GM12878 (cell line): Measurements from ENCODE around the gene SBF2. TPM values are rescaled to one million over a fixed set of nuclear protein-coding genes. Genes with fewer than 3 reads are reported as not detected.

Experiments
- ATAC-seq: fragments of 200-7000 bp; cut with Tn5 transposase; 3 replicates; pipeline ENCODE4 v1.9.1; 2020; ENCODE audit warnings: mild to moderate bottlenecking, moderate library complexity
- BruUV-seq: library from RNA; stranded (reverse); fragments of 400-500 nt; replicated peaks from 2 replicates; lab custom pipeline; 2021; lab: Mats Ljungman, UMichigan
- CTCF ChIA-PET: fragments of 300-600 bp; sonication (Branson Sonifier 250); formaldehyde crosslinking; extraction: SDS; loops from one replicate; lab custom pipeline; 2021; ENCODE audit warnings: inconsistent platforms; lab: Yijun Ruan, JAX
- POLR2A ChIA-PET: fragments of 350-600 bp; formaldehyde crosslinking; extraction: SDS; loops from one replicate; lab custom pipeline; 2021; ENCODE audit warnings: inconsistent platforms; lab: Charles Lee
- RAD21 ChIA-PET: fragments of 300-600 bp; sonication (Branson Sonifier 250); formaldehyde crosslinking; loops from one replicate; lab custom pipeline; 2023; ENCODE audit warnings: antibody characterized with exemption; ENCODE audit not compliant: unreplicated experiment; lab: Charles Lee
- SMC1A ChIA-PET: fragments of 300-600 bp; sonication (Branson Sonifier 250); formaldehyde crosslinking; loops from one replicate; lab custom pipeline; 2023; ENCODE audit not compliant: unreplicated experiment, uncharacterized antibody; lab: Charles Lee
- DNase-seq: peaks from one replicate; pipeline ENCODE4 v3.0.0-alpha.2; 2011; ENCODE audit warnings: low read depth, low spot score
- FAIRE-seq: peaks from 3 replicates; lab custom pipeline; 2011; peaks lifted over from hg19 to GRCh38; lab: Jason Lieb, UNC
- H2AFZ ChIP-seq: 2 replicates; pipeline ENCODE4 v1.6.0; 2011; ENCODE audit warnings: low read depth, low read length, control low read depth; ENCODE audit not compliant: control insufficient read depth
- H3K27ac ChIP-seq: 2 replicates; pipeline ENCODE4 v1.5.1; 2011; ENCODE audit warnings: control low read depth; ENCODE audit not compliant: control insufficient read depth, insufficient read depth
- H3K27me3 ChIP-seq, 2 experiments: replicated peaks in 1 of 2; 2 replicates each; pipeline versions ENCODE4 v1.6.0 to v1.6.1; 2011; ENCODE audit warnings: low read length in 1 of 2; ENCODE audit not compliant: control insufficient read depth in 2 of 2, insufficient read depth in 2 of 2
- H3K36me3 ChIP-seq, 2 experiments: 2 replicates each; pipeline ENCODE4 v1.5.1; 2011; ENCODE audit warnings: low read length in 1 of 2; ENCODE audit not compliant: control insufficient read depth in 2 of 2, insufficient read depth in 2 of 2
- H3K4me1 ChIP-seq: 2 replicates; pipeline ENCODE4 v1.6.1; 2011; ENCODE audit warnings: mild to moderate bottlenecking, low read length, moderate library complexity, mixed read lengths; ENCODE audit not compliant: control insufficient read depth, insufficient read depth
- H3K4me2 ChIP-seq: 2 replicates; pipeline ENCODE4 v1.6.0; 2011; ENCODE audit warnings: control low read depth; ENCODE audit not compliant: control insufficient read depth, insufficient read depth
- H3K4me3 ChIP-seq: fragments of 200-600 bp; sonication (generic); 2 replicates; pipeline ENCODE4 v1.5.1; 2016
- H3K79me2 ChIP-seq: 2 replicates; pipeline ENCODE4 v1.6.0; 2011; ENCODE audit warnings: low read length; ENCODE audit not compliant: control insufficient read depth, insufficient read depth
- H3K9ac ChIP-seq: 2 replicates; pipeline ENCODE4 v1.8.0; 2011; ENCODE audit warnings: low read length, control low read depth, mixed read lengths; ENCODE audit not compliant: control insufficient read depth, insufficient read depth
- H3K9me3 ChIP-seq: replicated peaks from 3 replicates; pipeline ENCODE4 v1.5.1; 2011; ENCODE audit warnings: mild to moderate bottlenecking, low read length; ENCODE audit not compliant: control insufficient read depth, insufficient read depth
- H4K20me1 ChIP-seq: 2 replicates; pipeline ENCODE4 v1.6.0; 2011; ENCODE audit not compliant: control insufficient read depth, insufficient read depth
- CBFB ChIP-seq: IDR thresholded peaks from 2 replicates; pipeline ENCODE4 v1.6.1; 2016; ENCODE audit warnings: antibody characterized with exemption, low read depth
- EP300 ChIP-seq, 2 experiments: fragments of 150-350 bp in 1 of 2; IDR thresholded peaks; 2 replicates each; pipeline ENCODE4 v1.6.1; 2011 to 2012; ENCODE audit warnings: low read depth in 2 of 2, low read length in 2 of 2, borderline replicate concordance in 1 of 2, improper control_type of control experiment in 1 of 2, inconsistent platforms in 1 of 2; ENCODE audit not compliant: control insufficient read depth in 1 of 2
- RCOR1 ChIP-seq: conservative IDR thresholded peaks from 2 replicates; pipeline ENCODE4 v1.6.1; 2012; ENCODE audit warnings: low read depth, low read length, improper control_type of control experiment
- WGBS: methylation state at CpG from one replicate; pipeline ENCODE4 v1.1.6; 2016; ENCODE audit warnings: low lambda C conversion rate; ENCODE audit not compliant: insufficient replicate concordance, insufficient coverage; ENCODE audit errors: missing lambda C conversion rate; 5-methylcytosine and 5-hydroxymethylcytosine counted together
- in situ Hi-C: fragments of 300-500 bp; cut with MboI; formaldehyde crosslinking; loops from 9 replicates; pipeline ENCODE4 v1.14.3; 2018; ENCODE audit warnings: mixed read lengths
- intact Hi-C: fragments of 100-400 bp; cut with micrococcal nuclease; formaldehyde crosslinking; loops from one replicate; pipeline ENCODE4 v1.14.2; 2022; ENCODE audit not compliant: unreplicated experiment
- polyA plus RNA-seq, 11 experiments: library from polyadenylated mRNA; depleted of rRNA in 4 of 11; unstranded in 6 of 11; stranded (reverse) in 5 of 11; fragments of >200 nt; fragmentation: Nextera tagmentation in 4 of 11; fragmentation: Illumina TruSeq in 1 of 11; extraction: Ambion mirVana in 4 of 11; extraction: Trizol in 1 of 11; gene quantifications; 1 replicate in 1 of 11; 2 replicates in 10 of 11; pipeline versions ENCODE4 v1.2.1 to v1.2.3, GENCODE V29; 2011 to 2016; ENCODE audit warnings: inconsistent platforms in 2 of 11, missing spikeins in 2 of 11, low read depth in 1 of 11
- total RNA-seq, 4 experiments: library from RNA; depleted of rRNA in 3 of 4; stranded (reverse); fragments of >200 nt in 3 of 4; fragmentation: Illumina TruSeq in 1 of 4; extraction: Trizol in 1 of 4; gene quantifications; 2 replicates each; pipeline versions ENCODE4 v1.2.1 to v1.2.3, GENCODE V29; 2013 to 2021
- TF ChIP-seq, protein P1 (sequence below): fragments of 450-650 bp; IDR thresholded peaks from 2 replicates; pipeline ENCODE4 v1.6.1; 2017; ENCODE audit warnings: mild to moderate bottlenecking, moderate library complexity

SBF2 gene
- total and polyA plus RNA-seq, 10 of the 15 experiments (the other 5 are each of a cell fraction or from before 2014, with no cell fraction given): 0.24 to 2.3 (median 1.1) TPM

DNA sequence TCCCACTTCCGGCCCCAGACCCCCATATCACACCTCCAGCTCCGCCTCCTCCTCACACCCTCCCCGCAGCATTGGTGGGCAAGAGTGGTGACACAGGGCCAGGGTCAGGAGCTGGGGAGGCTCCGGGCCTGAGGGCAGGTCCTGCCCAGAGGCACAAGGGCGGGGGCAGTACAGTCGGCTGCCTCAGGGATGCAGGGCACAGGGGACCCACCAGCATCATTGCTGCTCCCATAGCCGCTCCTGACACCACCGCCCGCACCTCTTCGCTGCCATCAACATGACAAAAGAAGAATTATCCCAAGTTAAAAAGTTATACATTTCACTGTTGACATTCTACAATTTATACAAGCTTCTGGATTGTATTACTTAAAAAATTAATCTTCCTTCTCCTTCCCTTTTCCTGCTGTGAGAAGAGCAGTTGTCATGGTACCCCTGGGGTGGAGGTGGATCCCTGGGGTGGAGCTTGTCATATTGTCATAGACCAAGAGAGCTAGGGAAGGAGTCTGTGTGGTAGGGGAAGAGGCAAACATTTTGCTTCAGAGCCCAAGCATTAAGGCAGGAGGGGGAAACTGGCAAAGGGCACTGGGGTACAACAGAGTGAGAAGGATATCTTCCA is 4.1 kb downstream of the SBF2 start:
- H4K20me1 ChIP-seq: no peaks in the 10 kb centered on the region
- ChIA-PET CTCF (interaction anchor here (1.5 kb wide), 1 partner anchor 14 kb away, joined by 4 read pairs; no protein-coding TSS in a partner anchor), SMC1A (no interaction called here), POLR2A (no interaction called here), RAD21 (no interaction called here)
- no peak overlapping the region for H3K4me3 ChIP-seq
- WGBS: 47% methylated on average over 10 of the region's 10 CpGs
- BruUV-seq: no TSS peak
- in situ Hi-C loops: loop anchor here (10.0 kb wide), 1 partner anchor 525 kb away; no protein-coding TSS in a partner anchor
- no peak for DNase-seq
- intact Hi-C loops: no loop called here
- H3K36me3 ChIP-seq: no peaks in the 10 kb centered on the region
- H3K27ac ChIP-seq: no peak overlapping the region
- no peak overlapping the region for H3K4me2 ChIP-seq
- H3K9me3 ChIP-seq: no peaks in the 10 kb centered on the region
- no peaks in the 10 kb centered on the region for H3K79me2 ChIP-seq
- H3K9ac ChIP-seq: no peak overlapping the region
- ATAC-seq: no peak
- TF ChIP-seq, protein P1, sequence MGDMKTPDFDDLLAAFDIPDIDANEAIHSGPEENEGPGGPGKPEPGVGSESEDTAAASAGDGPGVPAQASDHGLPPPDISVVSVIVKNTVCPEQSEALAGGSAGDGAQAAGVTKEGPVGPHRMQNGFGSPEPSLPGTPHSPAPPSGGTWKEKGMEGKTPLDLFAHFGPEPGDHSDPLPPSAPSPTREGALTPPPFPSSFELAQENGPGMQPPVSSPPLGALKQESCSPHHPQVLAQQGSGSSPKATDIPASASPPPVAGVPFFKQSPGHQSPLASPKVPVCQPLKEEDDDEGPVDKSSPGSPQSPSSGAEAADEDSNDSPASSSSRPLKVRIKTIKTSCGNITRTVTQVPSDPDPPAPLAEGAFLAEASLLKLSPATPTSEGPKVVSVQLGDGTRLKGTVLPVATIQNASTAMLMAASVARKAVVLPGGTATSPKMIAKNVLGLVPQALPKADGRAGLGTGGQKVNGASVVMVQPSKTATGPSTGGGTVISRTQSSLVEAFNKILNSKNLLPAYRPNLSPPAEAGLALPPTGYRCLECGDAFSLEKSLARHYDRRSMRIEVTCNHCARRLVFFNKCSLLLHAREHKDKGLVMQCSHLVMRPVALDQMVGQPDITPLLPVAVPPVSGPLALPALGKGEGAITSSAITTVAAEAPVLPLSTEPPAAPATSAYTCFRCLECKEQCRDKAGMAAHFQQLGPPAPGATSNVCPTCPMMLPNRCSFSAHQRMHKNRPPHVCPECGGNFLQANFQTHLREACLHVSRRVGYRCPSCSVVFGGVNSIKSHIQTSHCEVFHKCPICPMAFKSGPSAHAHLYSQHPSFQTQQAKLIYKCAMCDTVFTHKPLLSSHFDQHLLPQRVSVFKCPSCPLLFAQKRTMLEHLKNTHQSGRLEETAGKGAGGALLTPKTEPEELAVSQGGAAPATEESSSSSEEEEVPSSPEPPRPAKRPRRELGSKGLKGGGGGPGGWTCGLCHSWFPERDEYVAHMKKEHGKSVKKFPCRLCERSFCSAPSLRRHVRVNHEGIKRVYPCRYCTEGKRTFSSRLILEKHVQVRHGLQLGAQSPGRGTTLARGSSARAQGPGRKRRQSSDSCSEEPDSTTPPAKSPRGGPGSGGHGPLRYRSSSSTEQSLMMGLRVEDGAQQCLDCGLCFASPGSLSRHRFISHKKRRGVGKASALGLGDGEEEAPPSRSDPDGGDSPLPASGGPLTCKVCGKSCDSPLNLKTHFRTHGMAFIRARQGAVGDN: no peak
- TF ChIP-seq CBFB: no peak
- TF ChIP-seq RCOR1: no peak
- TF ChIP-seq EP300 (IDR thresholded peaks at IDR 0.05; ENCODE audit: borderline replicate concordance in 1 of 2, control insufficient read depth in 1 of 2, low read depth in 2 of 2, low read length in 2 of 2): no peak
- no peak for FAIRE-seq
- peaks cover 13 to 15% of the 10 kb centered on the region in 2 experiments for H3K27me3 ChIP-seq
- peaks cover 6% of the 10 kb centered on the region for H3K4me1 ChIP-seq
- no peak overlapping the region for H2AFZ ChIP-seq
